GM20000 (cell line): ENCODE results near the gene RCN1.
"Not testable (repeated sequence)": the region's sequence is repeated elsewhere in the genome, so short reads cannot be mapped to it uniquely, and the experiment has no call there.

Experiments
- DNase-seq: peaks from one replicate; pipeline ENCODE4 v3.0.0; 2012; ENCODE audit warnings: low spot score
- CTCF ChIP-seq: IDR thresholded peaks from 2 replicates; pipeline ENCODE4 v1.5.1; 2012; ENCODE audit warnings: mild to moderate bottlenecking, control low read depth; ENCODE audit errors: extremely low read depth, missing control alignments

The RCN1 gene

GRCh38 chr11:32092581-32093170, 1.8 kb downstream of the RCN1 start:
- TF ChIP-seq CTCF, result no peak
- no peak for DNase-seq

- no peak for TF ChIP-seq CTCF
- no peak for DNase-seq
Observed at GRCh38 chr11:32094923-32095322, 4.0 kb downstream of the RCN1 start.

GRCh38 chr11:32098142-32098903, 7.4 kb downstream of the RCN1 start:
- TF ChIP-seq CTCF, result no peak
- no peak for DNase-seq

- no peak for TF ChIP-seq CTCF
- no peak for DNase-seq
Observed at GRCh38 chr11:32099516-32099915, 8.6 kb downstream of the RCN1 start.

GRCh38 chr11:32100495-32100894, 9.6 kb downstream of the RCN1 start:
- DNase-seq, result no peak
- TF ChIP-seq CTCF, result no peak

- DNase-seq, result no peak
- TF ChIP-seq CTCF, result no peak
Observed at GRCh38 chr11:32101791-32102190, 10.9 kb downstream of the RCN1 start.

GRCh38 chr11:32103121-32103719, 12.3 kb downstream of the RCN1 start:
- not testable (repeated sequence) for DNase-seq
